GM12892 (cell line): ENCODE measurements around the gene PMM2.

Experiments used
- POLR2A ChIP-seq: IDR thresholded peaks from 2 replicates; pipeline ENCODE4 v1.6.1; 2011; ENCODE audit warnings: low read depth, low read length, control low read depth
- POLR2AphosphoS5 ChIP-seq: IDR thresholded peaks from 2 replicates; pipeline ENCODE4 v1.6.1; 2011; ENCODE audit warnings: low read depth, low read length, control low read depth
- TAF1 ChIP-seq: IDR thresholded peaks from 2 replicates; pipeline ENCODE4 v1.6.1; 2011; ENCODE audit warnings: low read depth, mild to moderate bottlenecking, control low read depth, low read length, borderline replicate concordance

GRCh38 chr16:8892101-8892575 is 94.5 kb downstream of the PMM2 start:
- no peak for TF ChIP-seq TAF1
- no peak for TF ChIP-seq POLR2AphosphoS5
- no peak for TF ChIP-seq POLR2A
